MM.1S (cell line): ENCODE data around the gene ZNF778.

Experiments used
- DNase-seq: peaks from one replicate; pipeline ENCODE4 v3.0.0-alpha.2; 2015
- H2AFZ ChIP-seq: fragments of 300-600 bp; sonication (generic); 2 replicates; pipeline ENCODE4 v1.6.0; 2016; ENCODE audit warnings: antibody characterized with exemption, low read length
- H3F3A ChIP-seq: fragments of 300-600 bp; sonication (generic); 2 replicates; pipeline ENCODE4 v1.6.1; 2016; ENCODE audit warnings: mild to moderate bottlenecking, antibody characterized with exemption, low read length, moderate library complexity, mixed read lengths; ENCODE audit not compliant: insufficient read depth
- H3K27ac ChIP-seq: fragments of 300-600 bp; sonication (generic); 2 replicates; pipeline ENCODE4 v1.5.1; 2016; ENCODE audit warnings: mild to moderate bottlenecking, low read length
- H3K27me3 ChIP-seq: fragments of 300-600 bp; sonication (generic); replicated peaks from 2 replicates; pipeline ENCODE4 v1.6.0; 2016; ENCODE audit warnings: low read length; ENCODE audit not compliant: insufficient read depth
- H3K36me3 ChIP-seq: fragments of 300-600 bp; sonication (generic); replicated peaks from 2 replicates; pipeline ENCODE4 v1.6.1; 2016; ENCODE audit warnings: mild to moderate bottlenecking, low read length, mixed read lengths; ENCODE audit not compliant: insufficient read depth
- H3K4me1 ChIP-seq: fragments of 300-600 bp; sonication (generic); 2 replicates; pipeline ENCODE4 v1.6.1; 2016; ENCODE audit warnings: low read length, mixed read lengths
- H3K4me2 ChIP-seq: fragments of 300-600 bp; sonication (generic); 2 replicates; pipeline ENCODE4 v1.6.0; 2016; ENCODE audit warnings: low read depth, low read length
- H3K4me3 ChIP-seq: fragments of 300-600 bp; sonication (generic); 2 replicates; pipeline ENCODE4 v1.5.1; 2016; ENCODE audit warnings: low read length, mixed read lengths
- H3K79me2 ChIP-seq: fragments of 300-600 bp; sonication (generic); 2 replicates; pipeline ENCODE4 v1.6.1; 2016; ENCODE audit warnings: mixed run types, low read length, mixed read lengths
- H3K9ac ChIP-seq: fragments of 300-600 bp; sonication (generic); 2 replicates; pipeline ENCODE4 v1.6.1; 2016; ENCODE audit warnings: low read length, mixed read lengths
- H3K9me2 ChIP-seq: fragments of 300-600 bp; sonication (generic); replicated peaks from 2 replicates; pipeline ENCODE4 v1.6.1; 2016; ENCODE audit warnings: mild to moderate bottlenecking, low read length, mixed read lengths; ENCODE audit not compliant: insufficient read depth
- H3K9me3 ChIP-seq: fragments of 300-600 bp; sonication (generic); replicated peaks from 2 replicates; pipeline ENCODE4 v1.6.1; 2016; ENCODE audit warnings: mild to moderate bottlenecking, low read length, mixed read lengths; ENCODE audit not compliant: insufficient read depth
- H4K20me1 ChIP-seq: fragments of 300-600 bp; sonication (generic); 2 replicates; pipeline ENCODE4 v1.6.1; 2016; ENCODE audit warnings: mild to moderate bottlenecking, low read length, moderate library complexity, mixed read lengths; ENCODE audit not compliant: insufficient read depth
- CTCF ChIP-seq: fragments of 300-600 bp; sonication (generic); IDR thresholded peaks from 2 replicates; pipeline ENCODE4 v1.5.1; 2016; ENCODE audit warnings: antibody characterized with exemption, low read length, mixed read lengths
- EZH2 ChIP-seq: fragments of 300-600 bp; sonication (generic); optimal IDR thresholded peaks from 2 replicates; pipeline ENCODE3; 2017; ENCODE audit warnings: low read depth, mild to moderate bottlenecking, antibody characterized with exemption, low read length, mixed read lengths
- EZH2phosphoT487 ChIP-seq: fragments of 300-600 bp; sonication (generic); IDR thresholded peaks from 2 replicates; pipeline ENCODE4 v1.6.1; 2018; ENCODE audit warnings: antibody characterized with exemption, low read length

The ZNF778 gene

GRCh38 chr16:89285381-89285780, 67.9 kb downstream of the ZNF778 start:
- DNase-seq, result no peak
- no peak overlapping the region for H3K4me3 ChIP-seq
- no peaks in the 10 kb centered on the region for H3F3A ChIP-seq
- no peaks in the 10 kb centered on the region for H3K4me1 ChIP-seq
- H3K4me2 ChIP-seq, result no peak overlapping the region
- no peak overlapping the region for H3K27ac ChIP-seq
- H3K27me3 ChIP-seq, result no peaks in the 10 kb centered on the region
- no peak overlapping the region for H2AFZ ChIP-seq
- no peaks in the 10 kb centered on the region for H4K20me1 ChIP-seq
- H3K79me2 ChIP-seq, result 0 out of 2 replicates have a peak, but pooled peaks cover 3% of the 10 kb centered on the region
- no peaks in the 10 kb centered on the region for H3K9me3 ChIP-seq
- no peak overlapping the region for H3K9ac ChIP-seq
- no peak for TF ChIP-seq CTCF
- TF ChIP-seq EZH2, result no peak
- no peak for TF ChIP-seq EZH2phosphoT487
- no peaks in the 10 kb centered on the region for H3K9me2 ChIP-seq
- no peaks in the 10 kb centered on the region for H3K36me3 ChIP-seq

GRCh38 chr16:89286096-89286495, 68.6 kb downstream of the ZNF778 start:
- 0 out of 2 replicates have a peak, but pooled peaks cover 3% of the 10 kb centered on the region for H3K79me2 ChIP-seq
- no peaks in the 10 kb centered on the region for H3F3A ChIP-seq
- no peak for TF ChIP-seq EZH2
- no peak for TF ChIP-seq CTCF
- TF ChIP-seq EZH2phosphoT487, result no peak
- H3K9ac ChIP-seq, result no peak overlapping the region
- H3K4me1 ChIP-seq, result no peaks in the 10 kb centered on the region
- no peaks in the 10 kb centered on the region for H3K9me2 ChIP-seq
- no peaks in the 10 kb centered on the region for H3K9me3 ChIP-seq
- no peak overlapping the region for H3K4me3 ChIP-seq
- no peaks in the 10 kb centered on the region for H3K36me3 ChIP-seq
- no peak overlapping the region for H3K4me2 ChIP-seq
- no peak for DNase-seq
- no peaks in the 10 kb centered on the region for H3K27me3 ChIP-seq
- no peak overlapping the region for H3K27ac ChIP-seq
- no peak overlapping the region for H2AFZ ChIP-seq
- H4K20me1 ChIP-seq, result no peaks in the 10 kb centered on the region
